Liver (tissue), 9 donors: ENCODE results near the gene RNMT. TPM values are rescaled to one million over a fixed set of nuclear protein-coding genes. Genes with fewer than 3 reads are reported as not detected.

ENCODE experiments used
- DNase-seq: peaks from one replicate; pipeline ENCODE4 v3.0.0-alpha.2; 2017; ENCODE audit warnings: low spot score
- H3K27ac ChIP-seq, 2 donors: one replicate each; pipeline ENCODE4 v1.7.0; 2013; ENCODE audit warnings: inconsistent platforms in 2 of 2, low read length in 2 of 2, control low read depth in 1 of 2, low read depth in 1 of 2, mild to moderate bottlenecking in 1 of 2
- H3K27me3 ChIP-seq, 4 donors: one replicate each; pipeline versions ENCODE4 v1.6.1 to v1.7.0; 2013; ENCODE audit warnings: low read length in 3 of 4, inconsistent platforms in 1 of 4, mild to moderate bottlenecking in 1 of 4, moderate library complexity in 1 of 4; ENCODE audit not compliant: control insufficient read depth in 4 of 4, insufficient read depth in 4 of 4
- H3K36me3 ChIP-seq, 4 donors: one replicate each; pipeline versions ENCODE4 v1.6.1 to v1.7.0; 2013; ENCODE audit warnings: low read length in 3 of 4, mild to moderate bottlenecking in 3 of 4, low read depth in 1 of 4, moderate library complexity in 1 of 4; ENCODE audit not compliant: control insufficient read depth in 4 of 4, insufficient read depth in 3 of 4
- H3K4me1 ChIP-seq, 4 donors: one replicate each; pipeline versions ENCODE4 v1.6.1 to v1.7.0; 2013; ENCODE audit warnings: low read length in 3 of 4, mild to moderate bottlenecking in 3 of 4, moderate library complexity in 1 of 4; ENCODE audit not compliant: control insufficient read depth in 4 of 4, insufficient read depth in 4 of 4
- H3K4me3 ChIP-seq, 3 donors: one replicate each; pipeline versions ENCODE4 v1.6.1 to v1.7.0; 2013; ENCODE audit warnings: low read length in 3 of 3, control low read depth in 1 of 3, low read depth in 1 of 3, mild to moderate bottlenecking in 1 of 3
- H3K9ac ChIP-seq, 2 donors: one replicate each; pipeline ENCODE4 v1.7.0; 2013; ENCODE audit warnings: low read length in 2 of 2, mild to moderate bottlenecking in 2 of 2, moderate library complexity in 2 of 2, control low read depth in 1 of 2, low read depth in 1 of 2
- H3K9me3 ChIP-seq, 4 donors: one replicate each; pipeline versions ENCODE4 v1.6.1 to v1.7.0; 2013; ENCODE audit warnings: low read length in 3 of 4; ENCODE audit not compliant: control insufficient read depth in 4 of 4
- ATF3 ChIP-seq: IDR thresholded peaks from 2 replicates; pipeline ENCODE4 v1.6.1; 2016; ENCODE audit warnings: antibody characterized with exemption
- CTCF ChIP-seq: fragments of 150-350 bp; IDR thresholded peaks from 2 replicates; pipeline ENCODE4 v1.5.1; 2017; ENCODE audit warnings: improper control_type of control experiment, low read depth, low read length; ENCODE audit not compliant: missing input control
- EGR1 ChIP-seq, 2 donors: IDR thresholded peaks; 2 replicates each; pipeline ENCODE4 v1.6.1; 2016 to 2018; ENCODE audit warnings: antibody characterized with exemption in 2 of 2, low read depth in 2 of 2
- FOXA2 ChIP-seq: IDR thresholded peaks from 2 replicates; pipeline ENCODE4 v1.6.1; 2016; ENCODE audit warnings: antibody characterized with exemption
- GABPA ChIP-seq, 2 donors: IDR thresholded peaks in 1 of 2; conservative IDR thresholded peaks in 1 of 2; 2 replicates each; pipeline ENCODE4 v1.6.1; 2016; ENCODE audit warnings: antibody characterized with exemption in 2 of 2, mild to moderate bottlenecking in 1 of 2, moderate library complexity in 1 of 2
- HNF4A ChIP-seq, 2 donors: conservative IDR thresholded peaks; 2 replicates each; pipeline ENCODE4 v1.6.1; 2016; ENCODE audit warnings: antibody characterized with exemption in 2 of 2, mild to moderate bottlenecking in 2 of 2
- HNF4G ChIP-seq: IDR thresholded peaks from 2 replicates; pipeline ENCODE4 v1.6.1; 2016; ENCODE audit warnings: antibody characterized with exemption
- JUND ChIP-seq, 2 donors: IDR thresholded peaks; 2 replicates each; pipeline ENCODE4 v1.6.1; 2016; ENCODE audit warnings: antibody characterized with exemption in 2 of 2
- NR2F2 ChIP-seq: IDR thresholded peaks from 2 replicates; pipeline ENCODE4 v1.6.1; 2016; ENCODE audit warnings: antibody characterized with exemption
- REST ChIP-seq: IDR thresholded peaks from 2 replicates; pipeline ENCODE4 v1.6.1; 2016; ENCODE audit warnings: antibody characterized with exemption, mild to moderate bottlenecking
- RXRA ChIP-seq, 2 donors: IDR thresholded peaks; 2 replicates each; pipeline ENCODE4 v1.6.1; 2017 to 2018; ENCODE audit warnings: antibody characterized with exemption in 2 of 2, mild to moderate bottlenecking in 1 of 2
- SP1 ChIP-seq: IDR thresholded peaks from 2 replicates; pipeline ENCODE4 v1.6.1; 2018; ENCODE audit warnings: antibody characterized with exemption, mild to moderate bottlenecking
- YY1 ChIP-seq: IDR thresholded peaks from 2 replicates; pipeline ENCODE4 v1.6.1; 2016; ENCODE audit warnings: antibody characterized with exemption, mild to moderate bottlenecking
- ZBTB33 ChIP-seq: IDR thresholded peaks from 2 replicates; pipeline ENCODE4 v1.6.1; 2016; ENCODE audit warnings: antibody characterized with exemption
- WGBS: extraction: QIAGEN DNeasy Blood & Tissue Kit; methylation state at CpG from one replicate; pipeline ENCODE4 v1.1.7; 2013; 5-methylcytosine and 5-hydroxymethylcytosine counted together
- polyA plus RNA-seq, 2 donors: library from polyadenylated mRNA; stranded (reverse) in 1 of 2; unstranded in 1 of 2; fragments of 200-250 nt in 1 of 2; fragments of >200 nt in 1 of 2; fragmentation: Nextera tagmentation in 1 of 2; extraction: Ambion mirVana in 1 of 2; gene quantifications; one replicate each; pipeline versions ENCODE4 v1.2.1 to v1.2.3, GENCODE V29; 2013 to 2015
- total RNA-seq, 2 donors: library from RNA; depleted of rRNA; stranded (reverse); fragments of >200 nt; gene quantifications; one replicate each; pipeline ENCODE4 v1.2.3, GENCODE V29; 2014
- donor health status: healthy.
- donor health status: healthy.
- donor health status: healthy.
- donor health status: healthy.
- donor health status: healthy.

Gene RNMT
- total and polyA plus RNA-seq, 4 donors, result 4.9 to 23.1 (median 11.3) TPM

GRCh38 chr18:13725566-13726231 is 774 bp upstream of the RNMT start:
- Histone ChIP-seq H3K9ac (peak overlapping the region; percentile 49 to 85), H3K36me3 (no peaks in the 10 kb centered on the region), H3K4me3 (peak overlapping the region; percentile 85 to 96 (median 89)), H3K27ac (peak overlapping the region; percentile 84 to 99), H3K9me3 (no peaks in the 10 kb centered on the region), H3K4me1 (peaks cover 0 to 19% (median 12%) of the 10 kb centered on the region in 4 donors), H3K27me3 (no peaks in the 10 kb centered on the region)
- DNase-seq, result no peak
- TF ChIP-seq EGR1 (IDR thresholded peaks at IDR 0.05; ENCODE audit: low read depth in 2 of 2) (no peak), FOXA2 (no peak), YY1 (no peak), GABPA (IDR thresholded peaks at IDR 0.05 in 1 of 2, conservative IDR thresholded peaks at IDR 0.05 in 1 of 2) (no peak), ATF3 (no peak), HNF4A (conservative IDR thresholded peaks at IDR 0.05) (peak; percentile 77 to 87), NR2F2 (no peak), SP1 (peak; percentile 38), HNF4G (no peak), JUND (IDR thresholded peaks at IDR 0.05) (no peak), RXRA (IDR thresholded peaks at IDR 0.05) (no peak), CTCF (no peak)
- WGBS, result 2% methylated on average over 35 of the region's 35 CpGs

- no peak for DNase-seq
- under 1% methylated on average over 30 of the region's 30 CpGs for WGBS
These were observed 479 bp downstream of the RNMT start for GRCh38 chr18:13726972-13727331.

More at GRCh38 chr18:13726972-13727331, 479 bp downstream of the RNMT start:
- Histone ChIP-seq H3K27ac (peak overlapping the region; percentile 84 to 99), H3K4me3 (peak overlapping the region; percentile 85 to 96 (median 89)), H3K36me3 (no peaks in the 10 kb centered on the region), H3K4me1 (peaks cover 0 to 19% (median 12%) of the 10 kb centered on the region in 4 donors), H3K9ac (peak overlapping the region; percentile 84 to 88), H3K27me3 (no peaks in the 10 kb centered on the region), H3K9me3 (no peaks in the 10 kb centered on the region)
- TF ChIP-seq NR2F2 (no peak), SP1 (no peak), HNF4G (no peak), REST (peak; percentile 15), ZBTB33 (peak; percentile 25)
